GM21723 (cell line): ENCODE data around the gene CMTM1.

ENCODE experiments used
- ATAC-seq: cut with Tn5 transposase; IDR thresholded peaks from one replicate; pipeline ENCODE4 v1.9.1; 2021; ENCODE audit warnings: mild to moderate bottlenecking, moderate library complexity; ENCODE audit not compliant: unreplicated experiment

Gene CMTM1

GRCh38 chr16:66566051-66566901, at the start of gene CMTM1:
CMTM1 (plus strand) TSS chr16:66566439; CDS start chr16:66566514, 75 bp downstream.
- ATAC-seq, result no peak

DNA sequence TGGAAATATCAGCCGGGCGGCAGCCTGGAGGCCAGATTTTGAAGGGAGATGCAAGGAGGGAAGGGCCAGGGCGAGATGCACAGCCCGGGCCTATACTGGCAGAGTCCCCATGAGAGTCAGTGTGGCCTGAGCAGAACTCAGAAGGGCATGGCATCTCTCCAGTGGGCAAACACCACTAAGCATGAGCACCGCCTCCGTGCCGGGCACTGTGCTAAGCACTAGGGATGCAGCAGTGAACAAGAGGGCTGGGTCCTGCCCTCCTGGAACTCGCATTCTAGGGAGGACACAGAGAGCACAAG, 49.8 kb upstream of the CMTM1 start:
- no peak for ATAC-seq

GRCh38 chr16:66516808-66517585, 49.2 kb upstream of the CMTM1 start:
- peak; percentile 96 for ATAC-seq

DNA sequence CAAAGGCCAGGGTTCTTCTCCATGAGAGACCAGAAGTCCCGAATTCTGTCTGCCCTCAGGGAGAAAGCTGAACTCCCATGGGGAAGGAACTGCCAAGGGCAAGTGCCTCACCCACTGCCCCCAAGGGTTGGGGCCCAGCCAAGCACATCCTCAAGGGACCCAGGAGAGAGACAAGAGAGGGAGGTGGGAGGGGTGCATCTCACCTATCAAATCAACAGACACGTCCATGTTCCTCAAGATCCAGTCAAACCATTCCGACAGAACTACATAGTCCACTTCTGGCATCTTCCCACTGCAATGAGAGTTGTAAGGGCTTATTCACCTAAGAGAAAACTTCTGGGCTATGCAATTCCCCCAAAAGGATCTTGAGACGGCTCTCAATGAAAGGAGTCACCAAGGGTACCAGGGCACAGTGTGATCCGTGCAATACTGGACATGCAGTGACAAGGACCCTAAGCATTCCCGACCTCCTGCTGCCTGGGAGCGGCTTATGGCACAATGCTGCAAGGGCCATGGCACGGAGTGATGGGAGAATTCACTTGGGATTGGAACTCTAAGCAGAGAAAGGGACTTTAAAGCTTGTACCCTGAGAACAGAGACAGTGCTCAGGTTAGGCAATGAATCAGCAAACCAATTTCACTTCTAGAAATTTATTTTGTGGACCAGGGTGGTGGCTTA, 48.5 kb upstream of the CMTM1 start:
- ATAC-seq, result no peak

DNA sequence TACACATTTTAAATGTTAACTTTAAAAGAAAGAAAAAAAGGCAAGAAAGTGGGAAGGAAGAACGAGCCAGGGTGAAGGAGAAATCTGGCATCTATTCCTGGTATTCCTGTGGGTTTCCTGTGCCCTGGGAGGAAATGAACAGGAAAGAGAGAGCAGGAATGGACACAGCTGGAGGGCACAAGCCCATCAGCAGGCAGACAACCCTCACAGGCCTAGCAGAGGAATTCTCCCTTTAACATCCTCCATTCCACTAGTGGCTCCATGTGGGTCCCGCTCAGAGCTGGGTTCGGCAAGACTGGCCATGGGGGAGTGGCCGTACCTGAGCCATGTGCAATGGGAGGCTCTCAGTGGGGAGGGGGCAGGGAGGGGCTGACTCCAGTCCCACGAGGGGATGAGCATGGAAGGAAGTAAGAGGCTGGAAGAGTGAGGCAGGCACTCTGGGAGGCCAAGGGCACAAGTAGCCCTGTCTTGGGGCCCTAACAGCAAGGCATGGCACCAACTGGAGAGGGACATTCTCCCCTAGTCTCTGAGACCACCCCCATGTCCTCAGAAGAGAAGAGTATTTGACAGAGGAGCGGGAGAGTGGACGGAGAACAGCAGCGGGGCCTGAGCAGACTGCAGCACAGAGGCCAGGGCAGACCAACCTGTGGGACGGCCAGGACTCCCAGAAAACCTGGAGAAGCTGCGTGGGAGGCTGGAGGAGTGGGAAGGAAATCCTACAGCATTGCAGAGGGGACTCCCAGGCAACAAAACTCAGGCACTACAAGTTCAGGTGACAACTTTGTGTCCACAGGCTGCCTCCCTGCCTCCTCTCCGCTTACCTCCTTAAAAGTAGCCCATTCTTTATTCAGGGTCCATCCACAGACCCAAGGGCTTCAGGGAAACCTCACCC, 46.5 kb upstream of the CMTM1 start:
- ATAC-seq, result no peak

DNA sequence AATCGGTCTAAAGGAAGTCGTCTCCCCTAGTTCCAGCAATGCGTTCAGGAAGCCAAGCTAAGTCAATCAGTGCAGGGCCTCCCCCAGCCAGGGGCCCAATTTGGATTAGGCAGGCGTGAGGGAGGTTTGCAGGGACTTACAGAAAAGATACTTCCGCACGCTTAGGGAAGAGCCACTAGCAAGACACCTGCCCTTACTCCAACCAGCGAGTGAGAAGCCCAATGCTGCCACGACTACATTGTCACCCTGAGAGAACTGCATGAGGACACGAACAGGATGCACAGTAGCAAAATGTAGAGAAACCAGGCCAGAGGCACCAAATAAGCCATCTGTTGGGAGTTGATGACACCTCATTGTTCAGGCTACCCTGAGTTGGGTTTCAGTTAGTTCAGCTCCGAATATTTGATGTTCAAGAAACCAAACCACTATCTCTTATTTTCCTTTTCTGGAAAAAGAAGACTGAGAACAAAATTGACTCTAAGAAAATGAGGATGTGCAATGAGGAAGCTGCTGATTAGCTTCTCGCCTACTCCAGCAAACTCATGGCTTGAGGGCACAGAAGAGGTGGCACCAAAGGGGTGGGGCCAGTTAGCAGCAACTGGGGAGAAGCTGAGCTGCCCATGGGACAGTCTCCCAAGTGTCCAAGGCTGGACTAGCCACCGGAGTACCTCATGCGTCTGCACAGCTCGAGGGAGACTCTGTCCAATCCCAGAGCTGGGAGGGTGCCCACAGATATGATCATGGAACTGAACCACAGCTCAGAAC, 45.7 kb upstream of the CMTM1 start:
- no peak for ATAC-seq

DNA sequence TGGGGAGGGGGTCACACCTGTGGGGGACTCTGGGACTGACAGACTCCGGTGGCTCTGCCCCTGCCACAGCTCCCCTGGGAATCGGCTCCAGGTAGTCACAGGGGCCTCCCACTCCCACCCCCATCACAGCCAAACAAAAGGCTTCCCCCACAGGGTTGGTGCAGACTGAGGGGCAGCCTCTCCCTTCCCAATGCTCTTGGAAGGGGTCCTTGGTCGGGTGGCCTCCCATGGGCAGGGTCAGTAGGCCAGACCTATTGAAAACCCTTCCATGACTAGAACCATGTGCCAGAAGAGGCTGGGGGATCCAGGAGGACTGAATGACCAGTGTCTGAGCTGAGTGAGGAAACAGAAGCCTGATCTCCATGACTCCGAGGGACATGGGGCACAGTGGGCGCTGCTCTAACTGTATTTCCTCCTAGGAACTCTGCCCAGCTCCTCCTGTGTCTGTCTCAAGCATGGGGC, 45.0 kb upstream of the CMTM1 start:
- ATAC-seq, result no peak

DNA sequence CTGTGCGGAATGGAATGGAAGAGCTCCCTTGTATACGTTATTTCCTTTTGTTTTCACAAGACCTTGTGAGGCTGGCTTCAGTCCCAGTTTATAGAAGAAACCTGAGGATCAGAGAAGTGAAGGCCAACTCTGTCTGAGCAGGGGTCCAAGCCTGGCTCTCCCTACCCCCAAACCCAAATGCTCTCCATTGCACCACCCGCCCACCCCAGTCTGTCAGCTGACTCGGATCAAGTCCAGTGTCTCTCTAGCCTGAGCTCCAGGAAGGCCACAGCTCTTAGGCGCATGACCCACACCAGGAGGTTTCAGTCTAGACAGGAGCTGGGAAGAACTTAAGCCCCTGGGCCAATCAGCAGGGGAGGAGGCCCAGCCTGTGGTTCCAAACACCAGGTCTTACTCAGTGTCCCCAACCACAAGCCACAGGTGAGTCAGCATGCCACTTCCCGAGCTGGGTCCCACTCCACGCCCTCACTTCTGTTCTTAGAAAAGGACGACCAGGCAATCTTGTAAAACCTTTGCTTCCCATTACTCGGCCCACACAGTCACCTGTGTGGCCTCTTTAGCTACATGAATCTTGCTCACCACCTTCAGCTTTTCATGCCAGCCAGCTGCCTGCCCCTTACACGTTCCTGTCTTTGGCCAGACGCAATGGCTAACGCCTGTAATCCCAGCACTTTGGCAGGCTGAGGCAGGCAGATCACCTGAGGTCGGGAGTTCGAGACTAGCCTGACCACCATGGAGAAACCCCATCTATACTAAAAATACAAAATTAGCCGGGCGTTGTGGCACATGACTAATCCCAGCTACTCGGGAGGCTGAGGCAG, 44.1 kb upstream of the CMTM1 start:
- peak; percentile 59 for ATAC-seq

DNA sequence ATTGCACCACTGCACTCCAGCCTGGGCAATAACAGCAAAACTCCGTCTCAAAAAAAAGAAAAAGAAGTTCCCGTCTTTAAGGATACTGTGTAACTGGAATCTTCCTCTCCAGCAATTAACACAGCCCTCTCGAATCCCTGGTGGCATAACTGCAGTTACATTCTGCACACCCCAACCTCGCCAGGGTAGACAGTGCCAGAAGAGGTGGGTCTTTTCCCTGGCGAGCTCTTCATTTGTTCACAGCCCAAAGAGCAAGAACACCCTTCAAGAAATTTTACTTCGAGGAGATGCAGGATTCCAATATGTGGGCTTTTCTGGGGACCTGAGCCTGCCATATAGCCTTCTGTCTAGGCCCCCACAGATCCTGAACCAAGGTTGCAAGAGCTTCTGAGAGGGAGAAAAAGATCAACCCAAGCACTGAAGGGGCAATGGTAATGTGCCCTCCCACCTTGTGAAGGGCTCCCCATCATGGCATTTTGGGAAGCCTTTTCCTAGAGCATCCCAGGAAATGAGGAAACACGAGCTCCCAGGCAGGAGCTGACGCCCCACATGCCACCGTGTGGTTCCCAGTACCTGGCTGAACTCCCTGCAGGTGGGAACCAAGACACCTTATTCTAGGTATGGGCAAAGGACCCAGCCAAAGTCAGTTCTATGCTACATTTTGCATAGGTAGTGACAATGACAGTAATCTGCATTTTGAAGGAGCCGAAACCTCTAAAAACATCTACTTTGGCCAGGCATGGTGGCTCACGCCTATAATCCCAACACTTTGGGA, 43.2 kb upstream of the CMTM1 start:
- no peak for ATAC-seq

DNA sequence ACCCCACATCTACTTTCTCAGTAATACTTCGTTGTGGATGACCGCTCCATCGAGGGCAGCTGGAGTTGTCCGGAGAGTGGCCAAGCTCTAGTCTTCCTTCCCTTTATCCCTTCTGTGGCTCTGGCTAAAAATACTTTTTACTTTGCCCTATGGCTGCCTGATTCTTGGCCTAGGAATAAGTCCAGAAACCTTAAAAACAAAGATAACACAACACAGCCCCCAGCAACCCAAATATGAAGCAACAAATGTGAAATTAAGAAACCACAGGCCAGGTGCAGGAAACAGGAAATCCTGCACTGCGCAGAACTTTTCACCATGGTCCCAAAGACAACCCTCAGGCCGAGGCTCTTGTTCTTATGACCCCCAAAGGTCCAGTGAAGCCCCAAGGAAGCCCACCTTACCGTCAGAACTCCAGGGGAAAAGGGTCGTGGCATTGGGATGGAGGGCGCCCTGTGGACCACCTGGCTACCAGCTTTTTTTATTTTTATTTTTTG, 42.3 kb upstream of the CMTM1 start:
- ATAC-seq, result peak; percentile 45

DNA sequence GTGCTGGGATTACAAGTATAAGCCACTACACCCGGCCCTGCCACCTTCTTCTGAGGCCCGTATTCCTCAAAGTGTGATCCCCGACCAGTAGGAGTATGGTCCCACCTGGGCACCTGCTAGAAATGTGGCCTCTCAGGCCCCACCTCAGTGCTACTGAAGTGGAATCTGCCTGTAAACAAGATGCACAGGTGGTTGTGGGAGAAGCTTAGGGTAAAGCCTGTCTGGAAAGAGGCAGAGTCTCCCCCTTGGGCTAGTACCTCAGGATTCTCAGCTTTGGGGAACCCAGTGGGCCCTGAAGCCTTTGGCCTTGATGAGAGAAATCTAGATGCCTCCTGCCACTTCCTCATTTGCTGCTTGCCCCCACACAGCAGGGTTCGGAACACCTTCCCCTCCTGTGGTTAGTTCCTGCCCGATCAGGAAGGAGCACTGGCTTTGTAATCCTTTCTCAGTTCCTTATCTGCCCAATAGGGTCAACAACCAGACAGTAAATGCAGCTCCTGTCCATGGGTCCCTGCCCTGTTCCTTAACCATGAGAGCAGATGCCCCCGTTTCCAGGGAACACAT, 41.6 kb upstream of the CMTM1 start:
- ATAC-seq, result peak; percentile 64

- ATAC-seq, result no peak
Measured at GRCh38 chr16:66525396-66526180, 40.7 kb upstream of the CMTM1 start.

DNA sequence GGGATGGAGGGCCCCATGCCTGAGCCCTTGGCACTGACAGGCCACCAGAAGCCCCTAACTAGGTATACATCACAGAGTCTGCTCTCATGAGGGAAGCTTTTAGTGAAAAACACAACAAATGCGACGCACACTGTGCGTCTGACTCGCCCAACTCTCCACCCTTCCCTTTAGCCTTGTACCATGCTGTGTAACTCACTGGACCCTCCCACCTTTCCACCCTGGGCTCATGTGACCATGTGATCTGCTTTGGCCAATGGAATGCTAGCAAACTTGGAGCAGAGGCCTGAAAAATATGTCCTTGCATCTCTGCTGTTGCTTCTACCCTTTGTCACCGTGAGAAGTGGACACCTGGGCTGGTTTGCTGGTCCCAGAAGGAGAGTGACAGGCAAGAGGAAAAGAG, 37.9 kb upstream of the CMTM1 start:
- no peak for ATAC-seq

GRCh38 chr16:66529475-66529874, 36.8 kb upstream of the CMTM1 start:
- no peak for ATAC-seq

DNA sequence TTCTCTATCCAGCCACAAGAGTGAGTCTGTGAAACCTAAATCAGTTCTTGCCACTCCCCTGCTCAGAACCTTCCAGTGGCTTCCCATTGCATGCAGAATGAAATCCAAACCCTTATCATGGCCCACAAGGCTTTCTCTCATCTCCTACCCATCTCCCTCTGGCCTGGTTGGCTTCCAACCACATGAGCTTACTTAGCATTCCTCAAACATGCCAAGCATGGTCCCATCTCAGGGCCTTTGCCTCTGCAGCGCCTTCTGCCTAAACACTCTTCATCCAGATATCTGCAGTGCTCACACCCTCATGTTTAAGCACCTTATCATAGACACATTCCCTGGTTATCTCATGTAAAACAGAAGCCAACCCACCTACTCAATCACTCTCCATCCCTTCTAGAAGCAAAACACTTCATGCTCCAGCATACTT, 31.9 kb upstream of the CMTM1 start:
- ATAC-seq, result no peak

GRCh38 chr16:66536525-66536924, 29.7 kb upstream of the CMTM1 start:
- ATAC-seq, result no peak

DNA sequence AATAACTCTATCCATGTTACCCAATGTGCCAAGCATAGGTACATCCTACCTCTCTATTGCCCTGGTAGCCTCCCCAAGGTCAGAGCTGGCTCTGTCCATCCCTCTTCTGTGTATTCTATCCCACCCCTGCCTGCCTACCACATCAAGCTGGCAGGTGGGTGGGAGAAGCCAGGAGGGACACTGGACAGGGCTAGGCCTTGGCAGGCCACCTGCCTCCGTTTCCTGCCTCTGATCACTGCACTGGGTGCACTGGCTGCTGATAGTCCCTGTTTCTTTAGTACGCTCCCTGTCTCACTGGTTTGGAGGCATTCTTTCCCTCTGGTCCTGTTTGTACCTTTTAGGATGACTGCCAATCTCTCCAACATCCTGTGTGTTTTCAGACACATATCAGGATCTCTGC, 29.0 kb upstream of the CMTM1 start:
- no peak for ATAC-seq
